ENCODE results near the gene GEMIN7.

DNA sequence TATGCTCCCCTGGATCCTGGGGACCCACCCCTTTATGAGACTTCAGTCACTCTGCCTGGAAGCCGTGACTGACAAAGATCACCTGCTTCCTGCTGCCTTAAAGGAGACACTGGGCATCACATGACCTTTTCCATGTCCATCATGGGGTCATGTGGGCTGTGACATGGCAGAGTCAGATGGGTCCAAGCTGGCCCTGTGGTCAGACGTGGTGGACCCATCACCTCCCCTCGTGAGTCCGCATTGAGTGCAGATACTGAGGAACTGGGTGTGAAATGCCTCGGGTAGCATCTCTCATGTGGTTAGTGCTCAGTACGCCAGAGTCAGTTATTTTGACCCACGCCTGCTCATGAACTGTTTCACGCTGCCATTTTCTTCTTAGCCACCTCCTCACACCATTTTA lies 54.6 kb downstream of the GEMIN7 start:
- TF ChIP-seq, protein P1, sequence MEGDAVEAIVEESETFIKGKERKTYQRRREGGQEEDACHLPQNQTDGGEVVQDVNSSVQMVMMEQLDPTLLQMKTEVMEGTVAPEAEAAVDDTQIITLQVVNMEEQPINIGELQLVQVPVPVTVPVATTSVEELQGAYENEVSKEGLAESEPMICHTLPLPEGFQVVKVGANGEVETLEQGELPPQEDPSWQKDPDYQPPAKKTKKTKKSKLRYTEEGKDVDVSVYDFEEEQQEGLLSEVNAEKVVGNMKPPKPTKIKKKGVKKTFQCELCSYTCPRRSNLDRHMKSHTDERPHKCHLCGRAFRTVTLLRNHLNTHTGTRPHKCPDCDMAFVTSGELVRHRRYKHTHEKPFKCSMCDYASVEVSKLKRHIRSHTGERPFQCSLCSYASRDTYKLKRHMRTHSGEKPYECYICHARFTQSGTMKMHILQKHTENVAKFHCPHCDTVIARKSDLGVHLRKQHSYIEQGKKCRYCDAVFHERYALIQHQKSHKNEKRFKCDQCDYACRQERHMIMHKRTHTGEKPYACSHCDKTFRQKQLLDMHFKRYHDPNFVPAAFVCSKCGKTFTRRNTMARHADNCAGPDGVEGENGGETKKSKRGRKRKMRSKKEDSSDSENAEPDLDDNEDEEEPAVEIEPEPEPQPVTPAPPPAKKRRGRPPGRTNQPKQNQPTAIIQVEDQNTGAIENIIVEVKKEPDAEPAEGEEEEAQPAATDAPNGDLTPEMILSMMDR (IDR thresholded peaks at IDR 0.05; ENCODE audit: insufficient read depth, low read depth, low read length) = no peak
- no peak for TF ChIP-seq EZH2 (IDR thresholded peaks at IDR 0.05; ENCODE audit: insufficient read depth, low read length)

Measured in astrocyte (in vitro differentiated cells and primary cell).